BLaER1 treated with 17β-estradiol and CSF1 and Interleukin-3, amounts not matched to agents 10 nM and 100 nM (cell line): ENCODE data around the gene AFF3.
A peak's percentile ranks its signal among the peaks of the same experiment; 100 is the strongest.

Experiments used
- H3K27ac ChIP-seq, 11 experiments: shearing (Covaris generic); formaldehyde crosslinking; 2 replicates each; pipeline ENCODE4 v1.8.1; 2022
- H3K27me3 ChIP-seq, 11 experiments: shearing (Covaris generic); formaldehyde crosslinking; 2 replicates each; pipeline ENCODE4 v1.8.1; 2022
- H3K36me3 ChIP-seq, 11 experiments: shearing (Covaris generic); formaldehyde crosslinking; 2 replicates each; pipeline ENCODE4 v1.8.1; 2022
- H3K4me1 ChIP-seq, 10 experiments: shearing (Covaris generic); formaldehyde crosslinking; 2 replicates each; pipeline ENCODE4 v1.8.1; 2022
- H3K4me2 ChIP-seq, 11 experiments: shearing (Covaris generic); formaldehyde crosslinking; 2 replicates each; pipeline ENCODE4 v1.8.1; 2022
- H3K4me3 ChIP-seq, 10 experiments: shearing (Covaris generic); formaldehyde crosslinking; 2 replicates each; pipeline ENCODE4 v1.8.1; 2022
- H3K9ac ChIP-seq, 11 experiments: shearing (Covaris generic); formaldehyde crosslinking; 2 replicates each; pipeline ENCODE4 v1.8.1; 2022
- H3K9me3 ChIP-seq, 11 experiments: shearing (Covaris generic); formaldehyde crosslinking; replicated peaks in 1 of 11; 2 replicates each; pipeline ENCODE4 v1.8.1; 2022
- H4K20me1 ChIP-seq, 11 experiments: shearing (Covaris generic); formaldehyde crosslinking; 2 replicates each; pipeline ENCODE4 v1.8.1; 2022
- Cebpa-rat ChIP-seq, 11 experiments: shearing (Covaris generic); IDR thresholded peaks; 2 replicates each; pipeline ENCODE4 v1.8.1; 2022

The AFF3 gene

GRCh38 chr2:100182494-100183361 is 40.3 kb upstream of the AFF3 start:
- Histone ChIP-seq H3K27me3 (no peaks in the 10 kb centered on the region), H3K4me1 (peaks cover 14 to 87% (median 48%) of the 10 kb centered on the region in 10 experiments), H4K20me1 (no peaks in the 10 kb centered on the region), H3K9me3 (peaks cover 0 to 9% (median 6%) of the 10 kb centered on the region in 11 experiments; a peak in 13 of 22 replicates), H3K36me3 (no peaks in the 10 kb centered on the region), H3K4me3 (no peak overlapping the region), H3K4me2 (peak overlapping the region in 9 of 11 experiments; percentile 44 to 93 (median 79); a peak in 16 of 22 replicates), H3K27ac (peak overlapping the region in 9 of 11 experiments; percentile 78 to 96 (median 87); a peak in 17 of 22 replicates), H3K9ac (peak overlapping the region in 5 of 11 experiments; percentile 1 to 81 (median 60); a peak in 5 of 22 replicates)
- no peak for TF ChIP-seq Cebpa-rat (IDR thresholded peaks at IDR 0.05)

GRCh38 chr2:100180503-100180902 is 38.1 kb upstream of the AFF3 start:
- Histone ChIP-seq H3K4me2 (peak overlapping the region in 1 of 11 experiments; percentile 20; a peak in 1 of 22 replicates), H3K36me3 (no peaks in the 10 kb centered on the region), H3K9me3 (peaks cover 0 to 11% (median 6%) of the 10 kb centered on the region in 11 experiments; a peak in 13 of 22 replicates), H3K27me3 (no peaks in the 10 kb centered on the region), H3K4me3 (no peak overlapping the region), H3K27ac (peak overlapping the region in 3 of 11 experiments; percentile 10 to 37 (median 23); a peak in 7 of 22 replicates), H4K20me1 (no peaks in the 10 kb centered on the region), H3K4me1 (peaks cover 14 to 65% (median 38%) of the 10 kb centered on the region in 10 experiments), H3K9ac (no peak overlapping the region)
- no peak for TF ChIP-seq Cebpa-rat (IDR thresholded peaks at IDR 0.05)

- no peak for TF ChIP-seq Cebpa-rat (IDR thresholded peaks at IDR 0.05)
- no peaks in the 10 kb centered on the region for H3K27me3 ChIP-seq
- H3K4me1 ChIP-seq: peaks cover 10 to 58% (median 31%) of the 10 kb centered on the region in 10 experiments
- peak overlapping the region in 1 of 11 experiments; percentile 15; a peak in 1 of 22 replicates for H3K4me2 ChIP-seq
- H3K9ac ChIP-seq: no peak overlapping the region
- peaks cover 0 to 11% (median 6%) of the 10 kb centered on the region in 11 experiments; a peak in 13 of 22 replicates for H3K9me3 ChIP-seq
- no peaks in the 10 kb centered on the region for H4K20me1 ChIP-seq
- H3K27ac ChIP-seq: peak overlapping the region in 6 of 11 experiments; percentile 10 to 46 (median 26); a peak in 7 of 22 replicates
- H3K36me3 ChIP-seq: no peaks in the 10 kb centered on the region
- H3K4me3 ChIP-seq: no peak overlapping the region
Observed at GRCh38 chr2:100179806-100180205, 37.4 kb upstream of the AFF3 start.

GRCh38 chr2:100178864-100179263 is 36.5 kb upstream of the AFF3 start:
- no peak overlapping the region for H3K9ac ChIP-seq
- peak overlapping the region in 5 of 11 experiments; percentile 3 to 26 (median 18); a peak in 6 of 22 replicates for H3K4me2 ChIP-seq
- peaks cover 0 to 11% (median 6%) of the 10 kb centered on the region in 11 experiments; a peak in 13 of 22 replicates for H3K9me3 ChIP-seq
- H3K4me1 ChIP-seq: peaks cover under 1 to 51% (median 22%) of the 10 kb centered on the region in 10 experiments; a peak in 17 of 20 replicates
- no peaks in the 10 kb centered on the region for H3K36me3 ChIP-seq
- no peak overlapping the region for H3K27ac ChIP-seq
- no peaks in the 10 kb centered on the region for H4K20me1 ChIP-seq
- no peak for TF ChIP-seq Cebpa-rat (IDR thresholded peaks at IDR 0.05)
- no peaks in the 10 kb centered on the region for H3K27me3 ChIP-seq
- no peak overlapping the region for H3K4me3 ChIP-seq

- no peaks in the 10 kb centered on the region for H4K20me1 ChIP-seq
- H3K4me3 ChIP-seq: no peak overlapping the region
- H3K27me3 ChIP-seq: no peaks in the 10 kb centered on the region
- H3K27ac ChIP-seq: no peak overlapping the region
- 0 out of 22 replicates have a peak overlapping the region, but pooled peaks of 1 of the 11 experiments have one; percentile 23 for H3K4me2 ChIP-seq
- peaks cover 0 to 11% (median 6%) of the 10 kb centered on the region in 11 experiments; a peak in 13 of 22 replicates for H3K9me3 ChIP-seq
- no peak for TF ChIP-seq Cebpa-rat (IDR thresholded peaks at IDR 0.05)
- no peak overlapping the region for H3K9ac ChIP-seq
- H3K4me1 ChIP-seq: peaks cover 0 to 50% (median 15%) of the 10 kb centered on the region in 10 experiments; a peak in 16 of 20 replicates
- H3K36me3 ChIP-seq: no peaks in the 10 kb centered on the region
Observed at GRCh38 chr2:100178085-100178788, 35.8 kb upstream of the AFF3 start.

- Histone ChIP-seq H3K27me3 (no peaks in the 10 kb centered on the region), H3K4me3 (no peak overlapping the region), H3K4me2 (no peak overlapping the region), H3K4me1 (peaks cover 0 to 37% (median 4%) of the 10 kb centered on the region in 10 experiments; a peak in 9 of 20 replicates), H3K27ac (no peak overlapping the region), H3K9me3 (peaks cover 0 to 11% (median 6%) of the 10 kb centered on the region in 11 experiments; a peak in 13 of 22 replicates), H3K9ac (no peak overlapping the region), H3K36me3 (no peaks in the 10 kb centered on the region), H4K20me1 (no peaks in the 10 kb centered on the region)
- no peak for TF ChIP-seq Cebpa-rat (IDR thresholded peaks at IDR 0.05)
Observed at GRCh38 chr2:100176925-100177324, 34.5 kb upstream of the AFF3 start.

- H3K27ac ChIP-seq: no peak overlapping the region
- no peaks in the 10 kb centered on the region for H3K27me3 ChIP-seq
- H4K20me1 ChIP-seq: no peaks in the 10 kb centered on the region
- H3K4me2 ChIP-seq: peak overlapping the region in 2 of 11 experiments; percentile 5 to 31; a peak in 1 of 22 replicates
- H3K9me3 ChIP-seq: peaks cover 0 to 11% (median 6%) of the 10 kb centered on the region in 11 experiments; a peak in 13 of 22 replicates
- no peak overlapping the region for H3K4me3 ChIP-seq
- no peak for TF ChIP-seq Cebpa-rat (IDR thresholded peaks at IDR 0.05)
- H3K4me1 ChIP-seq: peaks cover 0 to 11% (median 1%) of the 10 kb centered on the region in 10 experiments; a peak in 8 of 20 replicates
- H3K36me3 ChIP-seq: no peaks in the 10 kb centered on the region
- no peak overlapping the region for H3K9ac ChIP-seq
Observed at GRCh38 chr2:100174026-100174431, 31.6 kb upstream of the AFF3 start.

- Histone ChIP-seq H3K9me3 (peaks cover 12 to 21% (median 16%) of the 10 kb centered on the region in 11 experiments; a peak in 19 of 22 replicates), H3K4me3 (no peak overlapping the region), H3K27me3 (no peaks in the 10 kb centered on the region), H4K20me1 (no peaks in the 10 kb centered on the region), H3K36me3 (no peaks in the 10 kb centered on the region), H3K27ac (no peak overlapping the region), H3K4me1 (peaks cover 0 to 5% (median 0%) of the 10 kb centered on the region in 10 experiments; a peak in 1 of 20 replicates), H3K9ac (no peak overlapping the region), H3K4me2 (peak overlapping the region in 1 of 11 experiments; percentile 23; a peak in 1 of 22 replicates)
- no peak for TF ChIP-seq Cebpa-rat (IDR thresholded peaks at IDR 0.05)
Observed at GRCh38 chr2:100166701-100167100, 24.3 kb upstream of the AFF3 start.
